ENCODE measurements around the gene UGT3A2.
"Not testable (repeated sequence)": the region's sequence is repeated elsewhere in the genome, so short reads cannot be mapped to it uniquely, and the experiment has no call there.

The UGT3A2 gene

GRCh38 chr5:36031223-36031622 lies 35.5 kb downstream of the UGT3A2 start:
- H3K9me3 ChIP-seq (ENCODE audit: control insufficient read depth, low read length): no peaks in the 10 kb centered on the region
- no peak overlapping the region for H3K4me3 ChIP-seq (ENCODE audit: insufficient read depth, low read depth, low read length)
- no peaks in the 10 kb centered on the region for H3K27me3 ChIP-seq (ENCODE audit: control insufficient read depth, insufficient read depth, low read length, poor library complexity, severe bottlenecking)
- H3K4me1 ChIP-seq (ENCODE audit: control insufficient read depth, insufficient read depth, low read length): no peaks in the 10 kb centered on the region
- no peak overlapping the region for H3K27ac ChIP-seq (ENCODE audit: insufficient read depth, low read depth, low read length, poor library complexity, severe bottlenecking)
- 87 to 88% methylated on average over 6 of the region's 6 CpGs for WGBS, 2 experiments
- no peaks in the 10 kb centered on the region for H3K36me3 ChIP-seq (ENCODE audit: control insufficient read depth, insufficient read depth, low read length)

- Histone ChIP-seq H3K27me3 (ENCODE audit: control insufficient read depth, insufficient read depth, low read length, poor library complexity, severe bottlenecking) (no peaks in the 10 kb centered on the region), H3K9me3 (ENCODE audit: control insufficient read depth, low read length) (no peaks in the 10 kb centered on the region), H3K27ac (ENCODE audit: insufficient read depth, low read depth, low read length, poor library complexity, severe bottlenecking) (no peak overlapping the region), H3K4me1 (ENCODE audit: control insufficient read depth, insufficient read depth, low read length) (no peaks in the 10 kb centered on the region), H3K36me3 (ENCODE audit: control insufficient read depth, insufficient read depth, low read length) (no peaks in the 10 kb centered on the region), H3K4me3 (ENCODE audit: insufficient read depth, low read depth, low read length) (no peak overlapping the region)
- WGBS, 2 experiments: 87 to 94% methylated on average over 1 of the region's 1 CpG
Measured at GRCh38 chr5:36029914-36030313, 36.8 kb downstream of the UGT3A2 start.

DNA sequence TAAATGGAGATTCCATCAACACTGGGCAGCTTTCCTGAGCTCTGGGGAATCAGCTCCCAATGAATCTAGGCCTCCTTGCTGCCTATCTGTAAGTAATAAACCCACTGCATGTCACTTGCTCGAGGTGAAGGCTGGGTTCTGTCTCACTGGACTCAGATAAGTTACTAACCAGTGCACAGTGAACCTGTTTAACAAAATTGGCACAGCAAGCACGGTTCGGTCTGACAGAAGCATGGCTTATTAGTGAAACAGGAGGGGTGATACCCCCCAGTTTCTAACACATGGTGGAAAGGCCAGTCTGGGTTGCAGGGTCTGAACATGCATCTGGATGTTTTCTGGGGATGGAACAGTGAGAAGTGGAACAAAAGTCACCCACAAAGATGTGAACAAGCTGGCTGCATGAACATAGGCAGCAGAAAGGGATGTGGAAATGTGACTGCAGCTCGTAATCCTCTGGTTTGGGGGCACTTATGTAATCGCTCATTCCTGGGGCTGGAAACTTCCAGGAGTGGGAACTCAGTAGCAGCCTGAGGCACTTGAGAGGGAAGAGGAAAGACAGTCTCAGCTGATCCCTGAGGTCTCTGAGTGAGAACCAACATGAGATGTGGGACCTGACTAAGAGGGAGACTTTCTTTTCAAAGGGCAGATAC lies 37.7 kb downstream of the UGT3A2 start:
- WGBS, 2 experiments: 92% methylated on average over 5 of the region's 5 CpGs
- Histone ChIP-seq H3K36me3 (ENCODE audit: control insufficient read depth, insufficient read depth, low read length) (no peaks in the 10 kb centered on the region), H3K9me3 (ENCODE audit: control insufficient read depth, low read length) (no peaks in the 10 kb centered on the region)

DNA sequence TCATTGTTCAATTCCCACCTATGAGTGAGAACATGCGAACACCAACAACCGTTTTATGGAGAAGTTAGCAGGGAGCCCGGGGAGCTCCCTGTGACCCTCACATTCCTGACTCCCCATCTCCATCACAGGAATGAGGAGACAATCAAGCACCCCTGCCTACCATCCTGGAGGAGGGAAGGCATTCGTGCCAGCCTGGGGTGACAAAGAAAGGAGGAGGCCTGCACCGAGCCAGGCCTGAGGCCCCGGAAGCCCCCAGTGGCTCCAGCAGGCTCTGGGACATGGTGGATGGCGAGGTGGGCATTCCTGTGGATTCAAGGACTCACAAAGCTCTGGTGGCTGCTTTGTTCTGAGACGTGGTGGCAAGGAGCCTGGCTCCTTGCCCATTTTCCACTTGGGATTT lies 39.0 kb downstream of the UGT3A2 start:
- WGBS, 2 experiments: 91 to 94% methylated on average over 8 of the region's 8 CpGs
- Histone ChIP-seq H3K36me3 (ENCODE audit: control insufficient read depth, insufficient read depth, low read length) (no peaks in the 10 kb centered on the region), H3K27me3 (ENCODE audit: control insufficient read depth, insufficient read depth, low read length, poor library complexity, severe bottlenecking) (no peaks in the 10 kb centered on the region), H3K27ac (ENCODE audit: insufficient read depth, low read depth, low read length, poor library complexity, severe bottlenecking) (no peak overlapping the region), H3K9me3 (ENCODE audit: control insufficient read depth, low read length) (no peaks in the 10 kb centered on the region), H3K4me1 (ENCODE audit: control insufficient read depth, insufficient read depth, low read length) (no peaks in the 10 kb centered on the region), H3K4me3 (ENCODE audit: insufficient read depth, low read depth, low read length) (no peak overlapping the region)

More for the DNA sequence above, 37.7 kb downstream of the UGT3A2 start:
- Histone ChIP-seq H3K4me3 (ENCODE audit: insufficient read depth, low read depth, low read length) (no peak overlapping the region), H3K27me3 (ENCODE audit: control insufficient read depth, insufficient read depth, low read length, poor library complexity, severe bottlenecking) (no peaks in the 10 kb centered on the region), H3K4me1 (ENCODE audit: control insufficient read depth, insufficient read depth, low read length) (no peaks in the 10 kb centered on the region), H3K27ac (ENCODE audit: insufficient read depth, low read depth, low read length, poor library complexity, severe bottlenecking) (no peak overlapping the region)

DNA sequence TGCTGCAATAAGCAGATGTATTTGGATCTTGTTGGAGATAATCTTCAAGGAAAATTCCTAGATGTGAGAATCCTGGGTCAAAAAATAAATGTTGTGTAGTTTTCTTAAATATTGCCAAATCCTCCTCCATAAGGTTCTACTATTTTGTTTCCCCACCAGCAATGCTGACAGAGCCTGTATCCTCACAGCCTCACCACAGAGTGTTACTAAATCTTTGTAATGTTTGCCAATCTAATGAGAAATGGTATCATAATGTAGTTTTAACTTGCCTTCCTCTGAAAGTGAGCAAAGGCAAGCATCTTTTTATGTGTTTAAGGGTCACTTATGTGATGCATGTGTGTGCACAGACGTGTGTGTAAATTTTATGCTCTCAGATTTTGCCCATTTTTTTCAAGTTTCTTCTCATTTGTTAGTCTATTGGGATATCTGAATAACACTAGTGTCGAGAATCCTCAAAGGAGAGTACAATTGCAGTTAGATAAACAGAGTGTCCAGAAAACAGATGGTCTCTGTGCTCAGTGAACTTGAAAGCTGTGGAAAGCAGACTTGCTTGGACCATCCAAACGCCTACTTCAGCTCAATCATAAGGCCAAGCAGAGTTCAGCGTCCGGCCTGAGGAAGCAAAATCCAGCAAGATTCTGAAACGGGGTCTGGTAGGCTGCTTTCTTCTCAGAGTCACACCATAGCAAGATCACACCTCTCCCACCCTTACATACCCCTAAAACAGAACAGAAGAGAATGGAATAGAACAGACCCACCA lies 39.8 kb downstream of the UGT3A2 start:
- Histone ChIP-seq H3K27ac (ENCODE audit: insufficient read depth, low read depth, low read length, poor library complexity, severe bottlenecking) (no peak overlapping the region), H3K36me3 (ENCODE audit: control insufficient read depth, insufficient read depth, low read length) (no peaks in the 10 kb centered on the region), H3K27me3 (ENCODE audit: control insufficient read depth, insufficient read depth, low read length, poor library complexity, severe bottlenecking) (no peaks in the 10 kb centered on the region), H3K4me1 (ENCODE audit: control insufficient read depth, insufficient read depth, low read length) (no peaks in the 10 kb centered on the region), H3K9me3 (ENCODE audit: control insufficient read depth, low read length) (no peaks in the 10 kb centered on the region), H3K4me3 (ENCODE audit: insufficient read depth, low read depth, low read length) (no peak overlapping the region)
- 81 to 91% methylated on average over 6 of the region's 6 CpGs for WGBS, 2 experiments

DNA sequence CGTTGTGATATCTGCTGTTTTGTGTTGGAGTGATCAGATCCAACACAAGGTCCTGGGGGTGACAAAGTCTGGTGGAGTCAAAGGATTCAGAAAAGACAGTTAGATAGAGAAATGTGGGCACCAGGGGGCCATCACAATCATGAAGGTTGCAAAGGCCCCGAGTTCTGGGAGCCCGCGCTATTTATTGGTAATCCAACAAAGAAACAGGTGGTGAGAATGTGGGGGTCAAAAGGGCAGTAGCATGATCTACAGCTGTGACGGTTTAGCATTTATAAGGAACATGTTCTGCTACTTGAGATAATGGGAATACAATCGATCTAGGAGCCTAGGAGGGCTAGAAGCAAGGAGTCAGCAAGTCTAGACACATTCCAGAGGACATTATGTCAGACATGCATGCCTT lies 44.4 kb downstream of the UGT3A2 start:
- WGBS, 2 experiments: 59 to 69% methylated on average over 6 of the region's 6 CpGs
- H3K4me1 ChIP-seq (ENCODE audit: control insufficient read depth, insufficient read depth, low read length); H3K9me3 ChIP-seq (ENCODE audit: control insufficient read depth, low read length); H3K36me3 ChIP-seq (ENCODE audit: control insufficient read depth, insufficient read depth, low read length); H3K4me3 ChIP-seq (ENCODE audit: insufficient read depth, low read depth, low read length); H3K27me3 ChIP-seq (ENCODE audit: control insufficient read depth, insufficient read depth, low read length, poor library complexity, severe bottlenecking); H3K27ac ChIP-seq (ENCODE audit: insufficient read depth, low read depth, low read length, poor library complexity, severe bottlenecking): not testable (repeated sequence)

DNA sequence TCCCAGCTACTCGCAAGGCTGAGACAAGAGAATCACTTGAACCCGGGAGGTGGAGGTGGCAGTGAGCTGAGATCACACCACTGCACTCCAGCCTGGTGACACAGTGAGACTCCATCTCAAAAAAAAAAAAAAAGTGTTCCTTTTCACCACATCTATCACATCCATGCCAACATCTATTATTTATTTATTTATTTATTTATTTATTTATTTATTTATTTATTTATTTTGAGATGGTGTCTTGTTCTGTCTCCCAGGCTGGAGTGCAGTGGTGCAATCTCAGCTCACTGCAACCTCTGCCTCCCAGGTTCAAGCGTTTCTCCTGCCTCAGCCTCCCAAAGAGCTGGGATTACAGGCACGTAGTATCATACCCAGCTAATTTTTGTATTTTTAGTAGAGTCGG lies 47.1 kb downstream of the UGT3A2 start:
- H3K27ac ChIP-seq (ENCODE audit: insufficient read depth, low read depth, low read length, poor library complexity, severe bottlenecking); H3K36me3 ChIP-seq (ENCODE audit: control insufficient read depth, insufficient read depth, low read length); H3K4me3 ChIP-seq (ENCODE audit: insufficient read depth, low read depth, low read length); H3K9me3 ChIP-seq (ENCODE audit: control insufficient read depth, low read length); H3K4me1 ChIP-seq (ENCODE audit: control insufficient read depth, insufficient read depth, low read length); H3K27me3 ChIP-seq (ENCODE audit: control insufficient read depth, insufficient read depth, low read length, poor library complexity, severe bottlenecking): not testable (repeated sequence)
- WGBS, 2 experiments: 91 to 93% methylated on average over 5 of the region's 5 CpGs

- Histone ChIP-seq H3K4me1 (ENCODE audit: control insufficient read depth, insufficient read depth, low read length) (no peaks in the 10 kb centered on the region), H3K27me3 (ENCODE audit: control insufficient read depth, insufficient read depth, low read length, poor library complexity, severe bottlenecking) (no peaks in the 10 kb centered on the region), H3K27ac (ENCODE audit: insufficient read depth, low read depth, low read length, poor library complexity, severe bottlenecking) (no peak overlapping the region), H3K9me3 (ENCODE audit: control insufficient read depth, low read length) (peaks cover 7% of the 10 kb centered on the region), H3K4me3 (ENCODE audit: insufficient read depth, low read depth, low read length) (no peak overlapping the region), H3K36me3 (ENCODE audit: control insufficient read depth, insufficient read depth, low read length) (no peaks in the 10 kb centered on the region)
- WGBS, 2 experiments: 81 to 87% methylated on average over 5 of the region's 5 CpGs
Measured at GRCh38 chr5:36017622-36018021, 49.1 kb downstream of the UGT3A2 start.

- H3K27me3 ChIP-seq (ENCODE audit: control insufficient read depth, insufficient read depth, low read length, poor library complexity, severe bottlenecking): no peaks in the 10 kb centered on the region
- no peaks in the 10 kb centered on the region for H3K36me3 ChIP-seq (ENCODE audit: control insufficient read depth, insufficient read depth, low read length)
- H3K4me1 ChIP-seq (ENCODE audit: control insufficient read depth, insufficient read depth, low read length): no peaks in the 10 kb centered on the region
- no peak overlapping the region for H3K4me3 ChIP-seq (ENCODE audit: insufficient read depth, low read depth, low read length)
- H3K9me3 ChIP-seq (ENCODE audit: control insufficient read depth, low read length): peaks cover 10% of the 10 kb centered on the region
- 91 to 96% methylated on average over 1 of the region's 1 CpG for WGBS, 2 experiments
- no peak overlapping the region for H3K27ac ChIP-seq (ENCODE audit: insufficient read depth, low read depth, low read length, poor library complexity, severe bottlenecking)
Measured at GRCh38 chr5:36017004-36017403, 49.7 kb downstream of the UGT3A2 start.

- H3K4me3 ChIP-seq (ENCODE audit: insufficient read depth, low read depth, low read length): no peak overlapping the region
- no peak overlapping the region for H3K27ac ChIP-seq (ENCODE audit: insufficient read depth, low read depth, low read length, poor library complexity, severe bottlenecking)
- H3K27me3 ChIP-seq (ENCODE audit: control insufficient read depth, insufficient read depth, low read length, poor library complexity, severe bottlenecking): no peaks in the 10 kb centered on the region
- H3K9me3 ChIP-seq (ENCODE audit: control insufficient read depth, low read length): peaks cover 10% of the 10 kb centered on the region
- 85 to 89% methylated on average over 2 of the region's 2 CpGs for WGBS, 2 experiments
- no peaks in the 10 kb centered on the region for H3K4me1 ChIP-seq (ENCODE audit: control insufficient read depth, insufficient read depth, low read length)
- no peaks in the 10 kb centered on the region for H3K36me3 ChIP-seq (ENCODE audit: control insufficient read depth, insufficient read depth, low read length)
Measured at GRCh38 chr5:36013182-36013581, 53.5 kb downstream of the UGT3A2 start.

All from ectodermal cell (in vitro differentiated cells).